OCI-M2 (cell line): ENCODE measurements around the gene ADAMTS19.

Experiments used
- DNase-seq: peaks from one replicate; lab custom pipeline; 2025; ENCODE audit not compliant: unreplicated experiment; lab: John Stamatoyannopoulos, UW

ADAMTS19 gene

GRCh38 chr5:129672006-129672405 lies 211.9 kb downstream of the ADAMTS19 start:
- no peak for DNase-seq

DNA sequence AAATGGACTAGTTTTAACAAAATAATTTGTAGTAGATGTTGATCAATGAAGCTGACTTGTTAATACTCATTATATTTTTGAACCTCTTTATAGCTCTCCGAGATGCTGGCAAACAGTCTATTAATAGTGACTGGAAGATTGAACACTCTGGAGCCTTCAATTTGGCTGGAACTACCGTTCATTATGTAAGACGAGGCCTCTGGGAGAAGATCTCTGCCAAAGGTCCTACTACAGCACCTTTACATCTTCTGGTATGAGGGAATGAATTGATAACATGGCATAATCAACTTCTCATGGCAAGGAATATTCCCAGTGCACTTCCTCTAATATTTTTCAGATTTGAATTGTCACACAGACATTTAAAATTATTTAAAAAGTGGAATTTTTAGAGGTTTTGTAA lies 219.6 kb downstream of the ADAMTS19 start:
- no peak for DNase-seq

- DNase-seq = no peak
Measured at GRCh38 chr5:129687941-129688340, 227.8 kb downstream of the ADAMTS19 start.

GRCh38 chr5:129689045-129689444 lies 228.9 kb downstream of the ADAMTS19 start:
- DNase-seq = no peak

GRCh38 chr5:129691220-129691619 lies 231.1 kb downstream of the ADAMTS19 start:
- no peak for DNase-seq

DNA sequence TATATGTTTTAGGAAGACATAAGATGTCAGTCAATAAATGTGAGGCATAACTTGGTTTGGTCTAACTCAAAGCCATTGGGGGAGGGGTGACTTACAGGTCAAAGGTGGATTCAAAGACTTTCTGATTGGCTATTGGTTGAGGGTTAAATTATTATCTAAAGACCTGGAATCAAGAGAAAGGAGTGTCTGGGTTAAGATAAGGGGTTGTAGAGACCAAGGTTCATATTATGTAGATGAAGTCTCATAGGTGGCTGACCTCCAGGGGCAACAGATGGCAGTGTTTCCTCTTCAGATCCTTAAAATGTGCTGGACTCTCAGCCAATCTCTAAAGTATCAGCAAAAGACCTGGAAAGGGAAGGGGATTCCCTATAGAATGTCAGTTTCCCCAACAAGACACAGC lies 236.5 kb downstream of the ADAMTS19 start:
- no peak for DNase-seq

GRCh38 chr5:129698661-129699060 lies 238.6 kb downstream of the ADAMTS19 start:
- no peak for DNase-seq

GRCh38 chr5:129716235-129716634 lies 256.1 kb downstream of the ADAMTS19 start:
- no peak for DNase-seq

- DNase-seq = no peak
Measured at GRCh38 chr5:129716651-129717050, 256.6 kb downstream of the ADAMTS19 start.

GRCh38 chr5:129717751-129718310 lies 257.7 kb downstream of the ADAMTS19 start:
- no peak for DNase-seq

GRCh38 chr5:129718471-129719090 lies 258.5 kb downstream of the ADAMTS19 start:
- no peak for DNase-seq

DNA sequence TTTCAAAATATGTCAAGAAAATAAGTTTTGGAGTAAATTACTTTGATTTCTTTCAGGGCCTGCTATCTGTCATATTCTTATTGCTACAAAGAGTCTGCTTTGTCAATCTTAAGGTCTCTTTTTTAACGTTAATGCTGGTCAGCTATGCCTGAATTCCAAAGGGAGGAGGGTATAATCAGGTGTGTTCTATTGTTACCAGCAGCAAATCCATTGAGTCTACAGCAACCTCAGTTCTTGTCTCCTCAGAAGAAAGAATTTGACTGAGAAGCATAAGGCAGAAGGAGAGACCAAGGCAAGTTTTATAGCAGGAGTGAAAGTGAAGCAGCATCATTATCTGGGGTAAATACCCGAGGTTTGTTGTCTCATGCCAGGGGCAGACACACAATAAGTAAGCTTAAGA lies 264.1 kb downstream of the ADAMTS19 start:
- no peak for DNase-seq

GRCh38 chr5:129724647-129725046 lies 264.5 kb downstream of the ADAMTS19 start:
- no peak for DNase-seq

GRCh38 chr5:129739773-129740172 lies 279.7 kb downstream of the ADAMTS19 start:
- DNase-seq = no peak

DNA sequence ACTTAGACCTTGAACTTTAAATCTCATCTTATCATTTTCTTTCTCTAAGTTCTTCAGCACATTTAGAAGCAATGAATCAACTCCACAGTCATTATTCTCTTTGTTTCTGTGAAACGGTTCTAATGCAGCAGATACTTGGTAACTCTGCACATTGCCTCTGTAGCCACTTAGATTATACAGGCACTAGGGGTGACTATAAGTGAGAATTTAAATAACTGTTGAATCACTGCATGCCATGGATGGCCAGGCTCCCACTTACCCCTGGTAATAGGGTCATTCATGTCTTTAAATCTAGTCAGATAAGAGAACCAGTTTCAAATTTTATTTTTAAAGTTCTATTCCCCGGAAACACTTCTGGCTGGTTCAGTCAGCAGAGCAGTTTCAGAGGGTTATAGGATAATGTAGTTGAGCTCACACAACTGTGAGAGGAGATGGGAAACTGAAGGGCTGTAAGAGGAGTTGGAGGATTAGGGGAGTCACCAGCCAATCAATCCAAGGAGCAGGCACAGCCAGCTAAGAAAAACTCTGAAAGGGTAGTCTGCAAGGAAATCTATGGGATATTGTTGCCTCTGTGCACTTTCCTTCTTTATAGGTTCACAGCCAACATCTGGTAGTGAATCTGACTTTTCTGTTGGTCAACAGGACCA lies 283.6 kb downstream of the ADAMTS19 start:
- no peak for DNase-seq

DNA sequence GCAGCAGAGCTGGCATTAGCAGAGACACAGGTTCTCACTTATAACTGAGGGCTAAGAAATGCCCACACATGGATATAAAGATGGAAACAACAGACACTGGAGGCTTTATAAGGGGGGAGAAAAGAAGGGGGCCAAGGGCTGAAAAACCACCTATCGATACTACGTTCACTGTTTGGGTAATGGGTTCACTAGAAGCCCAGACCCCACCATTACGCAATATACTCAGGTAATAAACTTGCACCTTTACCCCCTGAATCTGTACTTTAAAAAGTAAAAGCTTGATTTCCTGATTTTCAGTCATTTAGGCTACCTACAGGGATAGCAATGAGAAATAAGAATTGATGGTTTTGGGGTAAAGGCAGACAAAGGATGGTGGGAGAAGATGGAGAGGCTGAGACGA lies 285.9 kb downstream of the ADAMTS19 start:
- no peak for DNase-seq

DNA sequence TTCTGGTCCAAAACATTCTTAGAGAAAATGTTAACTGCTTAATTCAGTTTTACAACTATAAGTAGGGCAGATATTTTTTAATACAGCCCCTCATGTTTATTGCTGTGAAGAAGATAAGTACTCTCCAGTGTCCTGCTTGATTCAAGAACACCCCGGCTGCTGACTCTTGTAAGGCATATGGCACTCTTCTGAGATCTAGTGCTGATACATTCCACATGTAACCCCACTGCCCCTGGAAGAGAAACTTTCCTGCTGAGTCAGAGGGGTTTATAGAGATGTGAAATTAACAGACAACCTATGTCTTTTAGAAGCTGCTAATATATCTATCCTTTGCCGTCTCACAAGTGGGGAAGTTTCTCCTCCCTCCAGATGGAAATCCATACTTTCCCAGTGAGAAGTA lies 286.8 kb downstream of the ADAMTS19 start:
- DNase-seq = no peak

- no peak for DNase-seq
Measured at GRCh38 chr5:129747572-129748407, 287.7 kb downstream of the ADAMTS19 start, which contains the start of gene MINAR2. MINAR2 (plus strand) TSS chr5:129748094; CDS start chr5:129748191, 97 bp downstream.

DNA sequence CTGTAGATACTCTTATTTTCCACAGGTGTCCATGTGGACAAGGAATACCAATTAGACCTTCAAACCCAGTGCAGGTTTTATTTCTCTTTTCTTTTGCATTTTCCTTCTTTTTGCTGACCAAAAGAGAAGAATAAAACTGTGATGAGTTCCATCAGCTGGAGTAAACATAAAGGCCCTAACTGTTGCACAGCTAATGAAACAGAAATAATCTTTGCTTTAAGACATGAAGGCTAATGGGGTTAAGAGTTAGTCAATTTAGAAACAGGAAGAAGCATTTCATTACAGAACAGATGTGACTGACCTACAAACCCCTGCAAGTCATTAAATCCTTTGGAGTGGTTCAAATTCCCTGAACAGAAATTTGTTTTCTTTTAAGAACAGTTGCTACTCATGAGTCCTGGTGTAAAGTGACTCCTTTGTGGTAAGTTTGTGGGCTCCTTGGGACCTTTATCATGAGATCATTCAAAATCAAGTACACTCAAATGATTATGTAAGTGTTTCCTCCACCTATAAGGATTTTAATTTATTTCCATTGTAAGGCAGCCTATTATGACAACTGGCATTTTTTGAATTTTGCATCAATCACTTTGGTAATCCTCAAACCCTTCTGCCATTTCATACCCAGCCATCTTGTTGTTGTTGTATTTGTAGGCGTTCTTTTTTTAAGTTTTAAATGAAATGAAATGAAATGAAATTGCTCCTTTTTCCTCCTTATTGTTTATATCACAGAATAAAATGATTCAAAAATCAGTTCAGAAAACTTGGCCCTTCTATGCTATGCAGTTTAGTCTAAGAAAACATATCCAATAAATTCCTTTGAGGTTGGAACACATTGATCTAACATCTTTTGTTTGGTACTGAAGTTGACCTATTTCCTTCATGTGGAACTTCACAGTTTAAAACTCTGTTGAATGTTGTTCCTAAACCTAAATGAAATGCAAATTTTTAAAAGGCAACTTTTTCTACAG lies 289.1 kb downstream of the ADAMTS19 start:
- no peak for DNase-seq

- no peak for DNase-seq
Measured at GRCh38 chr5:129760636-129761325, 300.7 kb downstream of the ADAMTS19 start.
